Suprapubic skin (tissue), 4 donors: ENCODE measurements around the gene BCAS1. TPM values are rescaled to one million over a fixed set of nuclear protein-coding genes. Genes with fewer than 3 reads are reported as not detected.
A peak's percentile ranks its signal among the peaks of the same experiment; 100 is the strongest.
"Not testable (repeated sequence)": the region's sequence is repeated elsewhere in the genome, so short reads cannot be mapped to it uniquely, and the experiment has no call there.

Source experiments
- DNase-seq, 2 donors: peaks; one replicate each; pipeline ENCODE4 v3.0.0-alpha.2; 2019; ENCODE audit warnings: low spot score in 2 of 2
- H3K27ac ChIP-seq: fragments of 200-600 bp; sonication (generic); one replicate; pipeline ENCODE4 v1.5.1; 2019
- H3K27me3 ChIP-seq: fragments of 200-600 bp; sonication (generic); one replicate; pipeline ENCODE4 v1.5.1; 2019
- H3K36me3 ChIP-seq: fragments of 200-600 bp; sonication (generic); one replicate; pipeline ENCODE4 v1.5.1; 2019
- H3K4me1 ChIP-seq: fragments of 200-600 bp; sonication (generic); one replicate; pipeline ENCODE4 v1.5.1; 2019
- H3K4me3 ChIP-seq: fragments of 200-600 bp; sonication (generic); one replicate; pipeline ENCODE4 v1.5.1; 2019; ENCODE audit warnings: mild to moderate bottlenecking
- H3K9me3 ChIP-seq: fragments of 200-600 bp; sonication (generic); one replicate; pipeline ENCODE4 v1.5.1; 2019
- CTCF ChIP-seq, 2 donors: fragments of 200-600 bp in 1 of 2; fragments of 450-650 bp in 1 of 2; sonication (generic) in 1 of 2; IDR thresholded peaks; one replicate each; pipeline ENCODE4 v1.5.1; 2016 to 2019; ENCODE audit warnings: antibody characterized with exemption in 2 of 2, mild to moderate bottlenecking in 1 of 2, moderate library complexity in 1 of 2
- EP300 ChIP-seq: sonication (generic); formaldehyde crosslinking; IDR thresholded peaks from one replicate; pipeline ENCODE4 v1.6.1; 2017; ENCODE audit warnings: antibody characterized with exemption
- POLR2A ChIP-seq, 2 donors: fragments of 450-650 bp; IDR thresholded peaks; one replicate each; pipeline ENCODE4 v1.6.1; 2017; ENCODE audit warnings: antibody characterized with exemption in 2 of 2, mild to moderate bottlenecking in 2 of 2, moderate library complexity in 2 of 2
- POLR2AphosphoS5 ChIP-seq, 3 donors: sonication (generic); formaldehyde crosslinking; IDR thresholded peaks; one replicate each; pipeline ENCODE4 v1.6.1; 2017; ENCODE audit warnings: antibody characterized with exemption in 3 of 3
- WGBS: methylation state at CpG from one replicate; pipeline ENCODE4 v1.1.5; 2018; 5-methylcytosine and 5-hydroxymethylcytosine counted together
- total RNA-seq, 4 donors: library from RNA; depleted of rRNA; stranded (reverse); fragments of >200 nt; gene quantifications; one replicate each; pipeline ENCODE4 v1.1.0, GENCODE V29; 2016

BCAS1 gene
- total RNA-seq, 4 donors from 2014 or later = 1.7 to 3.4 (median 2.1) TPM

- Histone ChIP-seq H3K36me3 (no peaks in the 10 kb centered on the region), H3K9me3 (no peaks in the 10 kb centered on the region), H3K27ac (peak overlapping the region; percentile 71), H3K4me1 (peaks cover 23% of the 10 kb centered on the region), H3K4me3 (no peak overlapping the region), H3K27me3 (no peaks in the 10 kb centered on the region)
- WGBS = 39% methylated on average over 6 of the region's 6 CpGs
- peak in 1 of 2 donors; percentile 60 for DNase-seq
- TF ChIP-seq EP300 = no peak
- TF ChIP-seq CTCF (IDR thresholded peaks at IDR 0.05) = no peak
- no peak for TF ChIP-seq POLR2A (IDR thresholded peaks at IDR 0.05)
- no peak for TF ChIP-seq POLR2AphosphoS5 (IDR thresholded peaks at IDR 0.05)
Observed at GRCh38 chr20:53934421-53935343, 135.7 kb downstream of the BCAS1 start.

DNA sequence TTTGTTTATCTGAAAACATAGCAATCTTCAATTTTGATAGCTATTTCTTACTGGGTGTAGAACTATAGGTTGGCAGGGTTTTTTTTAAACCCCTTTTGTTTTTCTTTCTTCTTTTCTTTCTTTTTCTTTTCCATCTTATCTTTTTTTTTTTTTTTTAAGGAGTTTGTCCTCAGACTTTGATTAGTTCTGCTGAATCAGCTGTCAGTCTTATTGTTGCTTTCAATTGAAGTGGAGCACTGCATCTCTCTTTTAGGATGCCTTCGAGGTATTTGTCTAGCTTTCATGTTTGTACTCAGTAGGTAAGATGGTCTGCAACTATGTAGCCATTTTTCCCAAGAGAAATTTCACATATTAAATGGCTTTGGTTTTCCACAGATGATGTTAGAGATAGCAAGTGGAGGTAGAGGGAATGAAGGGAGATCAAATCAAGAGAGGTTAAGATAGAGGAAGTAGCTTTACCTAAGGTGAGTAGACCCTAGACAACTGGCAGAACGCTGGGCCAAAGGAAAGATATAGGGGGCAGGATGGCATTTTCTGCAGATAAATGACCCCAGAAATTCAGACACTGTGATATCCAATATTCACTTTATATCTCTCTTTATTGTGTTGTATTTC is 137.1 kb downstream of the BCAS1 start:
- Histone ChIP-seq H3K27ac (no peak overlapping the region), H3K4me3 (no peak overlapping the region), H3K27me3 (no peaks in the 10 kb centered on the region), H3K4me1 (peaks cover 12% of the 10 kb centered on the region), H3K9me3 (no peaks in the 10 kb centered on the region), H3K36me3 (no peaks in the 10 kb centered on the region)
- TF ChIP-seq EP300 (no peak), POLR2AphosphoS5 (IDR thresholded peaks at IDR 0.05) (no peak), CTCF (IDR thresholded peaks at IDR 0.05) (no peak), POLR2A (IDR thresholded peaks at IDR 0.05) (no peak)
- WGBS = 89% methylated on average over 2 of the region's 2 CpGs
- DNase-seq = no peak

- not testable (repeated sequence) for H3K36me3 ChIP-seq, H3K27ac ChIP-seq, H3K4me3 ChIP-seq, H3K9me3 ChIP-seq, H3K27me3 ChIP-seq
- H3K4me1 ChIP-seq = peaks cover 12% of the 10 kb centered on the region
- 96% methylated on average over 5 of the region's 5 CpGs for WGBS
- peak in 1 of 2 donors; percentile 8 for DNase-seq
Observed at GRCh38 chr20:53932655-53933192, 137.7 kb downstream of the BCAS1 start.

GRCh38 chr20:53931597-53931996 is 138.8 kb downstream of the BCAS1 start:
- Histone ChIP-seq H3K27ac (no peak overlapping the region), H3K27me3 (no peaks in the 10 kb centered on the region), H3K9me3 (no peaks in the 10 kb centered on the region), H3K4me3 (no peak overlapping the region), H3K36me3 (no peaks in the 10 kb centered on the region), H3K4me1 (peaks cover 18% of the 10 kb centered on the region)
- no peak for TF ChIP-seq POLR2A (IDR thresholded peaks at IDR 0.05)
- DNase-seq = no peak
- 87% methylated on average over 1 of the region's 1 CpG for WGBS

DNA sequence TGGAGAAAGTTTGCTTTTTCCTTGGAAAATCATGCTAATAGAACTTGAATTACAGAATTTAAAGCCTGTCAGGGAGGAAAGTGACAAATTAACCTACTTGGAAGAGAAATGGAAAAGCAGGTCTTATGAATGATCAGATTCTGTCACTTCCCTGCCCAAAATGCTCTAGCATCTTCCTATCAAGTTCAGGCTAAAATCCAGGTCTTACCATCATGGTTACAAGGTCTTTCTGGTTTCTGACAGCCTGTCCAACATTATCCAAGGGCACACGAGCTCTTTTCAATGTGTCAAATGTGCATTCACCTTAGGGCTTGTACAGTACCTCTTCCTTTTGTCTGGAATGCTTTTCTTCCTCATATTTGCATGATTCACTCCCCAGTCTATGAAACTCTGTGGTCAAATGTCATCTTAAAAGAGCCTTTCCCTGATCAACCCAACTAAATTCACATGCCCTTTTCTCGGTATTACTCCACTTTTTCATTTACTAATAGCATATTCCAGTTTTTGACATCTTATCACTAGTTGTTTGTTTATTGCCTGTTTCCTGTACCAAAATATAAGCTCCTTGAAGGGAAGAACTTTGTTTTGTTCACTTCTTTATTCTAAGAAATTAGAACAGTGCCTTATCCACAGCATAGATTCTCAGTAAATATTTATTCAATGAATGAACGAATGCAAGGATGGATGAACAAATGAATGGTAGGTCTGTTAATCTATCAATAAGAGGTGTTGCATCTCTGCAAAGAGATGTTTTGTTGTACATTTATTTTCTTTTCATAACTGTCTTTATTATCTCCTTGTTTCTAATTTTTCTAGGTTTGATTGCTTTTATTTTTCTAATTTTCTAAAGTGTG is 139.5 kb downstream of the BCAS1 start:
- no peak for TF ChIP-seq EP300
- no peak for TF ChIP-seq CTCF (IDR thresholded peaks at IDR 0.05)
- TF ChIP-seq POLR2A (IDR thresholded peaks at IDR 0.05) = no peak
- 69% methylated on average over 3 of the region's 3 CpGs for WGBS
- H3K27ac ChIP-seq = no peak overlapping the region
- H3K4me3 ChIP-seq = no peak overlapping the region
- H3K36me3 ChIP-seq = no peaks in the 10 kb centered on the region
- H3K9me3 ChIP-seq = no peaks in the 10 kb centered on the region
- DNase-seq = no peak
- peaks cover 25% of the 10 kb centered on the region for H3K4me1 ChIP-seq
- H3K27me3 ChIP-seq = no peaks in the 10 kb centered on the region
